HCT116 (cell line): ENCODE data around the gene CLIC6. TPM values are rescaled to one million over a fixed set of nuclear protein-coding genes. Genes with fewer than 3 reads are reported as not detected.
"Not testable (repeated sequence)": the region's sequence is repeated elsewhere in the genome, so short reads cannot be mapped to it uniquely, and the experiment has no call there.

Experiments
- ATAC-seq: fragments of 200-7000 bp; cut with Tn5 transposase; 2 replicates; pipeline ENCODE4 v1.9.1; 2020; ENCODE audit warnings: mild to moderate bottlenecking, moderate library complexity
- BruUV-seq: library from RNA; stranded (reverse); fragments of 400-500 nt; replicated peaks from 2 replicates; lab custom pipeline; 2021; lab: Mats Ljungman, UMichigan
- CTCF ChIA-PET: fragments of 300-600 bp; sonication (Branson Sonifier 250); formaldehyde crosslinking; loops from one replicate; lab custom pipeline; 2021; ENCODE audit warnings: antibody characterized with exemption; lab: Charles Lee
- POLR2A ChIA-PET: fragments of 300-600, 350-600 bp; sonication (Branson Sonifier 250); formaldehyde crosslinking; loops from one replicate; lab custom pipeline; 2021; ENCODE audit warnings: antibody characterized with exemption; lab: Charles Lee
- RAD21 ChIA-PET, 2 experiments: fragments of 300-600 bp; sonication (Branson Sonifier 250); formaldehyde crosslinking; loops; one replicate each; lab custom pipeline; 2023; ENCODE audit warnings: low total read pairs in 2 of 2; ENCODE audit not compliant: uncharacterized antibody in 2 of 2, unreplicated experiment in 2 of 2, low non-redundant PET in 1 of 2; lab: Charles Lee
- DNase-seq: peaks from one replicate; pipeline ENCODE4 v3.0.0-alpha.2; 2010; ENCODE audit warnings: low read depth, low spot score
- H2AFZ ChIP-seq: fragments of 200-600 bp; shearing (Covaris generic), sonication (generic); 2 replicates; pipeline ENCODE4 v1.6.1; 2017; ENCODE audit warnings: low read depth, mixed run types, mixed read lengths, antibody characterized with exemption, low read length; ENCODE audit not compliant: poor library complexity, severe bottlenecking
- H3K27ac ChIP-seq: 2 replicates; pipeline ENCODE4 v1.5.1; 2012; ENCODE audit warnings: low read depth, low read length
- H3K27me3 ChIP-seq: fragments of 200-600 bp; sonication (generic); 2 replicates; pipeline ENCODE4 v1.6.1; 2016; ENCODE audit warnings: mixed run types, low read length, mixed read lengths; ENCODE audit not compliant: insufficient read depth
- H3K36me3 ChIP-seq, 2 experiments: fragments of 200-500 bp in 1 of 2; fragments of 200-600 bp in 1 of 2; sonication (Bioruptor generic) in 1 of 2; sonication (generic) in 1 of 2; 2 replicates each; pipeline versions ENCODE4 v1.5.1 to v1.6.1; 2014 to 2016; ENCODE audit warnings: low read length in 2 of 2, inconsistent platforms in 1 of 2, mixed read lengths in 1 of 2, mixed run types in 1 of 2; ENCODE audit not compliant: insufficient read depth in 2 of 2, control insufficient read depth in 1 of 2
- H3K4me1 ChIP-seq, 2 experiments: fragments of 200-600 bp in 1 of 2; sonication (generic) in 1 of 2; 2 replicates each; pipeline versions ENCODE4 v1.5.1 to v1.6.1; 2012 to 2017; ENCODE audit warnings: low read length in 2 of 2, inconsistent platforms in 1 of 2, mild to moderate bottlenecking in 1 of 2, mixed read lengths in 1 of 2, mixed run types in 1 of 2, moderate library complexity in 1 of 2; ENCODE audit not compliant: insufficient read depth in 2 of 2, control insufficient read depth in 1 of 2
- H3K4me2 ChIP-seq: fragments of 200-600 bp; sonication (generic); 2 replicates; pipeline ENCODE4 v1.6.1; 2017; ENCODE audit warnings: mixed run types, low read length, mixed read lengths
- H3K4me3 ChIP-seq, 2 experiments: fragments of 200-600 bp in 1 of 2; sonication (generic) in 1 of 2; replicated peaks in 1 of 2; 2 replicates each; pipeline ENCODE4 v1.5.1; 2011 to 2016; ENCODE audit warnings: low read length in 2 of 2, control low read depth in 1 of 2, low read depth in 1 of 2, mild to moderate bottlenecking in 1 of 2, mixed read lengths in 1 of 2, mixed run types in 1 of 2
- H3K79me2 ChIP-seq: fragments of 200-600 bp; sonication (generic); 2 replicates; pipeline ENCODE4 v1.6.1; 2017; ENCODE audit warnings: mild to moderate bottlenecking, mixed run types, low read length, moderate library complexity, mixed read lengths; ENCODE audit not compliant: insufficient read depth
- H3K9ac ChIP-seq: fragments of 200-600 bp; sonication (generic); 2 replicates; pipeline ENCODE4 v1.6.1; 2016; ENCODE audit warnings: low read length, mixed read lengths
- H3K9me2 ChIP-seq: fragments of 200-600 bp; sonication (generic), shearing (Covaris generic); 2 replicates; pipeline ENCODE4 v1.6.1; 2017; ENCODE audit warnings: mixed run types, mild to moderate bottlenecking, moderate library complexity; ENCODE audit not compliant: insufficient read depth
- H3K9me3 ChIP-seq, 2 experiments: fragments of 200-500 bp in 1 of 2; fragments of 200-600 bp in 1 of 2; sonication (Bioruptor generic) in 1 of 2; sonication (generic) in 1 of 2; 2 replicates each; pipeline ENCODE4 v1.6.1; 2014 to 2017; ENCODE audit warnings: low read length in 2 of 2, mixed read lengths in 2 of 2, inconsistent platforms in 1 of 2, low read depth in 1 of 2, mild to moderate bottlenecking in 1 of 2, mixed run types in 1 of 2, moderate library complexity in 1 of 2; ENCODE audit not compliant: control insufficient read depth in 1 of 2, insufficient read depth in 1 of 2
- H4K20me1 ChIP-seq: fragments of 200-600 bp; sonication (generic), shearing (Covaris generic); 2 replicates; pipeline ENCODE4 v1.6.1; 2017; ENCODE audit warnings: mixed run types, mild to moderate bottlenecking, moderate library complexity; ENCODE audit not compliant: insufficient read depth
- EZH2phosphoT487 ChIP-seq: fragments of 200-600 bp; IDR thresholded peaks from 2 replicates; pipeline ENCODE4 v1.6.1; 2018; ENCODE audit warnings: antibody characterized with exemption, borderline replicate concordance
- TCF7L2 ChIP-seq: IDR thresholded peaks from 2 replicates; pipeline ENCODE4 v1.7.0; 2011; ENCODE audit warnings: borderline replicate concordance, inconsistent platforms; ENCODE audit not compliant: insufficient read depth, insufficient read length; ENCODE audit errors: extremely low read depth
- ZBTB33 ChIP-seq: IDR thresholded peaks from 2 replicates; pipeline ENCODE4 v1.6.1; 2011; ENCODE audit warnings: mild to moderate bottlenecking, low read length, moderate library complexity; ENCODE audit not compliant: insufficient replicate concordance; ENCODE audit errors: extremely low read depth
- intact Hi-C: fragments of 100-400 bp; cut with micrococcal nuclease; formaldehyde crosslinking; loops from 2 replicates; pipeline ENCODE4 v1.10.0; 2022
- total RNA-seq: library from RNA; stranded (reverse); gene quantifications from one replicate; pipeline ENCODE4 v1.2.1, GENCODE V29; 2021; ENCODE audit not compliant: unreplicated experiment

CLIC6 gene
- total RNA-seq, 1 experiment from 2014 or later = 0.05 TPM

DNA sequence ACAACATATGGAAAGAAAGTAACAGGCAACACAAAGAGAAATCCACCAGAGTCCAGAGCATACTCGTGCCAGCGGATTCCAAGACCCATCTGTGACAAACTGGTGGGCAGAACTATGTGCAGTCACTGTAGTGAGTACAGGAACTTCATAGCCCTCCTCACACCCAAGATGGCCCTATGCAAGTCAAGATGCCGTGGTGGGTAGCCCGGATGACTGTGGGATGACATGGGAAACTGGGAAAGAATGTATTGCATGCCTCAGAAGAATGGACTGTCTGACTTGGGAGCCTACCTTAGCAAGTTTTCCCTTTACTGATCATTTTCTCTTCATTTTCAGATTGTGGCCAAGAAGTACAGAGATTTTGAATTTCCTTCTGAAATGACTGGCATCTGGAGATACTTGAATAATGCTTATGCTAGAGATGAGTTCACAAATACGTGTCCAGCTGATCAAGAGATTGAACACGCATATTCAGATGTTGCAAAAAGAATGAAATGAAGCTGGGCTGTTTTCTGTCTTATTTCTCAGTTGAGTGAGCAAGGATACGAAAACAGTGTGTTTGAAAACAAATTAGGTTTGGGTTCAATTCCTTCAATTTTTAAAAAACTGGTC is 47.3 kb downstream of the CLIC6 start (continued):
- TF ChIP-seq ZBTB33 = no peak
- TF ChIP-seq EZH2phosphoT487 = no peak
- TF ChIP-seq TCF7L2 = no peak
- TF ChIP-seq, all 23 proteins: peak for 0

GRCh38 chr21:34718529-34718928 is 49.7 kb downstream of the CLIC6 start:
- CTCF ChIA-PET, H3K4me2 ChIP-seq, H2AFZ ChIP-seq, BruUV-seq, H3K27ac ChIP-seq, H3K9me2 ChIP-seq, POLR2A ChIA-PET, H3K4me1 ChIP-seq, H4K20me1 ChIP-seq, intact Hi-C loops, H3K4me3 ChIP-seq, H3K36me3 ChIP-seq, ATAC-seq, H3K27me3 ChIP-seq, H3K9me3 ChIP-seq, H3K9ac ChIP-seq, H3K79me2 ChIP-seq, RAD21 ChIA-PET, DNase-seq: not testable (repeated sequence)
